GM06990 (cell line): ENCODE measurements around the gene LIMA1.

Experiments
- DNase-seq: peaks from one replicate; pipeline ENCODE4 v3.0.0-alpha.2; 2011; ENCODE audit not compliant: insufficient read length; ENCODE audit errors: extremely low read depth
- H3K27me3 ChIP-seq: replicated peaks from 2 replicates; pipeline ENCODE4 v1.6.0; 2011; ENCODE audit warnings: low read length; ENCODE audit not compliant: control insufficient read depth, insufficient read depth
- H3K36me3 ChIP-seq: 2 replicates; pipeline ENCODE4 v1.5.1; 2011; ENCODE audit warnings: low read length; ENCODE audit not compliant: control insufficient read depth, insufficient read depth
- H3K4me3 ChIP-seq: replicated peaks from 2 replicates; pipeline ENCODE4 v1.5.1; 2011; ENCODE audit warnings: low read depth, mild to moderate bottlenecking, control low read depth, low read length
- TF ChIP-seq, protein P1 (sequence below): IDR thresholded peaks from 2 replicates; pipeline ENCODE4 v1.5.1; 2011; ENCODE audit warnings: low read length, control low read depth, mild to moderate bottlenecking, inconsistent platforms; ENCODE audit not compliant: insufficient read depth, poor library complexity, severe bottlenecking

Gene LIMA1

DNA sequence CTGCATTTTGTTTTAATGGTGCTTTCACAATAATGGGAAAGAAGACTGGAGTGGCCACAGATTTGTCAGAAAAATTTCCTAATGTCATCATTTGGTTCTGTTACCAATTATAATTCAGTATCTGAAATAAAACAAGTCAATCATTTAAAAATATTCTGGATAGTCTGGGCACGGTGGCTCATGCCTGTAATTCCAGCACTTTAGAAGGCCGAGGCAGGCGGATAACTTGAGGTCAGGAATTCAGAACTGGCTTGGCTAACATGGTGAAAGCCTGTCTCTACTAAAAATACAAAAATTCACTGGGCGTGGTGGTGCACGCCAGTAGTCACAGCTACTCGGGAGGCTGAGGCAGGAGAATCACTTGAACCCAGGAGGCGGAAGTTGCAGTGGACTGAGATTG is 4.0 kb upstream of the LIMA1 start:
- Histone ChIP-seq H3K27me3 (no peaks in the 10 kb centered on the region; the same call in 1 of the 2 replicates), H3K36me3 (no peaks in the 10 kb centered on the region), H3K4me3 (no peak overlapping the region)
- DNase-seq = no peak
- TF ChIP-seq, protein P1, sequence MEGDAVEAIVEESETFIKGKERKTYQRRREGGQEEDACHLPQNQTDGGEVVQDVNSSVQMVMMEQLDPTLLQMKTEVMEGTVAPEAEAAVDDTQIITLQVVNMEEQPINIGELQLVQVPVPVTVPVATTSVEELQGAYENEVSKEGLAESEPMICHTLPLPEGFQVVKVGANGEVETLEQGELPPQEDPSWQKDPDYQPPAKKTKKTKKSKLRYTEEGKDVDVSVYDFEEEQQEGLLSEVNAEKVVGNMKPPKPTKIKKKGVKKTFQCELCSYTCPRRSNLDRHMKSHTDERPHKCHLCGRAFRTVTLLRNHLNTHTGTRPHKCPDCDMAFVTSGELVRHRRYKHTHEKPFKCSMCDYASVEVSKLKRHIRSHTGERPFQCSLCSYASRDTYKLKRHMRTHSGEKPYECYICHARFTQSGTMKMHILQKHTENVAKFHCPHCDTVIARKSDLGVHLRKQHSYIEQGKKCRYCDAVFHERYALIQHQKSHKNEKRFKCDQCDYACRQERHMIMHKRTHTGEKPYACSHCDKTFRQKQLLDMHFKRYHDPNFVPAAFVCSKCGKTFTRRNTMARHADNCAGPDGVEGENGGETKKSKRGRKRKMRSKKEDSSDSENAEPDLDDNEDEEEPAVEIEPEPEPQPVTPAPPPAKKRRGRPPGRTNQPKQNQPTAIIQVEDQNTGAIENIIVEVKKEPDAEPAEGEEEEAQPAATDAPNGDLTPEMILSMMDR = no peak

DNA sequence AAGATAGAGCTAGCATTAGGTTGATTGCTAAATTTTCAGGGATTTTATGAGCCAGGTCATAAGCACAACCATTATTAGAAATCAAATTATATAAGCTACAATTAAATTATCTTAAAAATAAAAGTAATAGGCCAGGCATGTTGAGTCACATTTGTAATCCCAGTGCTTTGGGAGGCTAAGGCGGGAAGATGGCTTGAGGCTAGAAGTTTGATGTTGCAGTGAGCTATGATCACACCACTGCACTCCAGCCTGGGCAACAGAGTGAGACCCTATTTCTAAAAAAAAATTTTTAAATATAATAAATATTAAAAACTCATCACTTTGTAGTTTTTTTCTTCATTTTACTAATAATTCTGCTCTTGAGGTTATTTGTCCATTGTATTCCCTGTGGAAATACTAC is 1.9 kb upstream of the LIMA1 start:
- H3K36me3 ChIP-seq = no peaks in the 10 kb centered on the region
- H3K4me3 ChIP-seq = no peak overlapping the region
- TF ChIP-seq, protein P1 = no peak
- no peaks in the 10 kb centered on the region; the same call in 1 of the 2 replicates for H3K27me3 ChIP-seq
- no peak for DNase-seq

DNA sequence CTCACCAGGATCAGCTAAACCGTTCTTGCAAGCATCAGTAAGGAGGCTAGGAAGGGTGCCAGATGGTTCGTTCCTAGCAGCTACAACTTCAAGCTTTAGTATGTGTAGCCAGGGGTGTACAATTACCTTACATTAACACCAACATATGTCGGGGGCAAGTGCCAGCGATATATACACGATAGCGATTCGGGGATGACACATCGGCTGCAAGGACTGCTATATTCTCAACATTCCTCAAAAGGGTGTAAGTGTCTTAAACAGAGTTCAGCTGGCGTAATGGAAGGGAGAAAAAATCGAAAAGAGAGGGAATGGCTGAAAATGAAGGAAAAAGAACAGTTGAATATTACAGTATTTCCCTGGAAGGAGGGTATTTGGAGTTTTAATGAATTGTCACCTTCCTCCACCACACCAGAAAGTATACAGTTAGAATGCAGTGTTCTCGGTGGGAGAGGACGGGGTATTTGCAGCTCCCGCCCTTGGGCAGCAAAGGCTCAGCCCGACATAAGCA is 545 bp downstream of the LIMA1 start:
- TF ChIP-seq, protein P1 = no peak
- Histone ChIP-seq H3K27me3 (no peaks in the 10 kb centered on the region; the same call in 1 of the 2 replicates), H3K4me3 (peak overlapping the region; percentile 67), H3K36me3 (no peaks in the 10 kb centered on the region)
- DNase-seq = no peak

DNA sequence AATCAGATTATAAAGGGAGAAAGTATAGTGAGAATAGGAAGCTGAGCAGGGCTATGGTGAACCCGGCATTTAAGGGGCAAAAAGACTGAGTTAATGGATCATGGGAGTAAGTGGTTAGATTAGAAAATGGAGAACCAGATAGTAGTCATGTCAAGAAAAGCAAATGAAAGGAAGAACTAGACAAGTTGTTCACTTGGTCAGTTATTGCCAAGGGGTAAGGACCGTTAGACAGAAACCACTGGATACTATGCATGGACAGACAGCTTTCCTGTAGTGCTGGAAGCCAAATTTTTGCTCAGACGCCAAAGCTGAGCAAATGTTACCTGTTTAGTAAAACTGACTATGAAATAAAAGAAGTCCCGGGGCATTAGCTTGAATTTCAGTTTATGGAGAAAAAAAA is 3.8 kb downstream of the LIMA1 start:
- H3K36me3 ChIP-seq = no peaks in the 10 kb centered on the region
- TF ChIP-seq, protein P1 = no peak
- no peak for DNase-seq
- no peak overlapping the region for H3K4me3 ChIP-seq
- H3K27me3 ChIP-seq = no peaks in the 10 kb centered on the region; the same call in 1 of the 2 replicates

DNA sequence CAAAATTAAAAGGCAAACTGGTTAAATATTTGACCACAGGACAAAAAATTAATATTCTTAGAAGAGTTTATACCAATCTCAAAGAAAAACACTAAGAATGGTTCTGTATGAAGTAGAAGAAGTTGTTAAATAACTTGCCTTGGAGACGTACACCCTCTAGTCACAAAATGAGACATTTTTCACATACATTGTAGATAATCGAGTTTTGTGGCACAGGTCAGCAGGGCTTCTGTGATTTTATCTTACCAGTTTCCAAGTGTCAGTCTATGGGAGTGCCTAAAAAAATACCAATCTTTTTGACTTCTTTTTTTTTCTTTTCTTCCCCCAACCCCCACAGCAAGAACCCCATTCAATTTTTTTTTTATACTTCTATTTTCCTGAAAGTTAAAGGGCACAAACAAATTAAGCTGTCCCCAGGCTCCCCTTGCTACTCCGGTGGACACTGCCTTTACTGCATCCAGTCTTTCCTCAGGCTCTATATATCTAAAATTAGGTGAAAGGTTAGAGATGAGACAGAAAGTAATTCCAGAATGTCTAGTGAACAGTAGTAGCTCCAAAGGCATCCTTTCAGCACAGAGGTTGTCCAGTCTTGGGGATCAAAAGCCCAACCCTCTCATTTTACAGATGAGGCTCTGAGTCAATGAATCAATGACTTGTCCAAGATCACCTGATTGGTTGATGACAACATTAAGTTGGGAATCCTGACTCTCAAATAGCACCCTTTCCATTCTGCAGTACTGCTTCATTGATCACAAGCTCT is 6.2 kb downstream of the LIMA1 start:
- DNase-seq = no peak
- Histone ChIP-seq H3K27me3 (no peaks in the 10 kb centered on the region), H3K4me3 (no peak overlapping the region), H3K36me3 (no peaks in the 10 kb centered on the region)
- TF ChIP-seq, protein P1 = no peak

DNA sequence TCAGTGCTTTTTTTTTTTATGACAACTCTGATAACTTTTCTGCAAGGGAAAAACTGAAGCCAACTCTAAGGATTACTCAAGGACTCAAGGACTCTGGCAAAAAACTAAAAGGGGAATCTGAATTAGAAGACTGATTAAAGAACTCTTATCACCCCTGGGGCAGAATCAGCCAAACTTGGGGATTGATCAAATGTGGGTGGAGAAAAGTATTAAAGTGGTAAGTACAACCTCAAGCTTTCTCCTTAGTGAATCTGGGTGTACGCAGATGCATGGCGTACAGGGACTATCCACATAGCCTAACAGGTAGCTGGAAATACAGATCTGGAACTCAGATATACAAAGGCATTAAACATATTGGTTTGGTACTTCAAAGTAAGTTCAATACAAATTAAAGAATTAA is 7.3 kb downstream of the LIMA1 start:
- no peak for DNase-seq
- H3K36me3 ChIP-seq = no peaks in the 10 kb centered on the region
- H3K4me3 ChIP-seq = no peak overlapping the region
- TF ChIP-seq, protein P1 = no peak
- no peaks in the 10 kb centered on the region for H3K27me3 ChIP-seq
